NCI-H2171 treated with DMSO at 0.1 percent for 48 hours (cell line): ENCODE results near the gene GPATCH2.
"Not testable (repeated sequence)": the region's sequence is repeated elsewhere in the genome, so short reads cannot be mapped to it uniquely, and the experiment has no call there.

Experiments used
- DNase-seq: peaks from one replicate; lab custom pipeline; 2025; lab: John Stamatoyannopoulos, UW

GPATCH2 gene

DNA sequence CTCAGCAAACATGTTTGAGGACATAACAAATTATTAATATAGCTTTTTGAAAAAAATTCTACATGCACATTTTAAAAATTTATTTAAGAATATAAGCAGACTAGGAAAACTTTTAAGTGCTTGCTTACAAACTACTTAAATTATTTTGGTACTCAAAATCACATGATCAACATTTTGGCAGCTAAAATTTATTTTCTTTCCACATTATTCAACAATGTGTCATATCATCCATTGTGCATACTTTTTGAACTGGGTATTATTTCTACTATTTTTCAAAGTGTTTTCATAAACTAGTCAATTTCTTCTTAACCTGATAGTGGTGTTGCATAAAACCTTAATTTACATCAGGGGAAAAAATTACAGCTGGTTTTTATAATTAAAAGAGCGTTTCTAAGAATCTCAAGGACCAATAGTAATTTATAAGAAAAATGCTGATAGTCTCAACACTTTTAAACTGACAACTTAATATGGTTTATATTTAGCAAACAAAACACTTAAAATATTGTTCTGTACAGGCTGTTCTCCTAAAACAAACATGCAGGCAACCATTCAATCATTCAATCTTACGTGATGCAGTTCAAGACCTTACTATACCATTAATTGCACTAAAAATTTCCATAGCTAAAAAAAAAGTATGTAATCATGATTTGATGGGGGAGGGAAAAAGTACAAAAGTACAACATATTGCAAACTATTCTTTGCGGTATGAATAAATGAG, 105.0 kb downstream of the GPATCH2 start:
- peak; percentile 39 for DNase-seq

DNA sequence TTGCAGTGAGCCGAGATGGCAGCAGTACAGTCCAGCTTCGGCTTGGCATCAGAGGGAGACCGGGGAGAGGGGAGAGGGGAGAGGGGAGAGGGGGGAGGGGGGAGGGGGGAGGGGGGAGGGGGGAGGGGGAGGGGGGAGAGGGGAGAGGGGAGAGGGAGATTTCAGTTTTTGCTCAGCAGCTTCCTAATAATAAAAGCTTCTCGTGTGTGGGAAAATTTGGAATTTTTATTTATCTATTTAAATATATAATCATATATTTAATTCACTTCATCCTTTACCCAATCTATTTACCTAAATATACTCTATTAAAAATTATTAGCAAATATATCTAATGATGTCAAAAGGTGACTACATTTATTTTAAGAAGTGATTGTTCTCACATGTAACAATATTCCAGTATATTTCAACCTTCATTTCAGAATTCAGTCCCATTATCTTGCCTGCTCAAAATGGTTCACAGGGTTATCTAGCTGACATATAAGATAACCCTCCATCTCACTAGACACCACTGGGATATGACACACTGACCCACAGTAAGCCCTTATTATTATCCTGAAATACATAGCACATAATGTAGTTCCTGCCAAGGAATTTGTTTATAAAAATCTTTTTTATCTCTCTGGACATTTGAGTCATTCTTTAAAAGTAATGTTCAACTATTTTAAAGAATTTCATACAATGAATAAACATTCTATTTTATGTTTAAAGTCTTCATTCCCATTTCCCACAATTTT, 105.9 kb downstream of the GPATCH2 start:
- DNase-seq: no peak

DNA sequence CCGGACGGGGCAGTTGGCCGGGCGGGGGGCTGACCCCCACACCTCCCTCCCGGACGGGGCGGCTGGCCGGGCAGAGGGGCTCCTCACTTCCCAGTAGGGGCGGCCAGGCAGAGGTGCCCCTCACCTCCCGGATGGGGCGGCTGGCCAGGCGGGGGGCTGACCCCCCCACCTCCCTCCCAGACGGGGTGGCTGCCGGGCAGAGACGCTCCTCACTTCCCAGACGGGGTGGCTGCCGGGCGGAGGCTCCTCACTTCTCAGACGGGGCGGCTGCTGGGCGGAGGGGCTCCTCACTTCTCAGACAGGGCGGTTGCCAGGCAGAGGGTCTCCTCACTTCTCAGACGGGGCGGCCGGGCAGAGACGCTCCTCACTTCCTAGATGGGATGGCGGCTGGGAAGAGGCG, 107.0 kb downstream of the GPATCH2 start:
- DNase-seq: not testable (repeated sequence)

DNA sequence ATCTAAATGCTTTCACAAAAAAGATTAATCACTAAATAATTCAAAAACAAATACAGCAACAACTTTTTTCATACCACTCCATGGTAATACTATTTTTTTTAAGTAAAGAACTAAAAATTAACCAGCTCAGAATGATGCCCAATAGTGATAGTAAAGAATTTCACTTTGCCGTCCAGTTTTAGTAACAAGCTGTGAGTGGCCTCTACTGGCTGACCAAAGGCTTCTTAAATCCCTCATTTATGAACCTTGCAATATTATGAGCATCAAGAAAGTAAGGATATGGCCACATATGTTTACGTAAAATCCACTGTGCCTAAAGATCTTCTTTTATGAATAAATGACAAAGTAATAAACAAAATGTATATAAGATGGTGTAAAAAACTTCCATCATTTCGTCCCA, 108.6 kb downstream of the GPATCH2 start:
- DNase-seq: no peak

DNA sequence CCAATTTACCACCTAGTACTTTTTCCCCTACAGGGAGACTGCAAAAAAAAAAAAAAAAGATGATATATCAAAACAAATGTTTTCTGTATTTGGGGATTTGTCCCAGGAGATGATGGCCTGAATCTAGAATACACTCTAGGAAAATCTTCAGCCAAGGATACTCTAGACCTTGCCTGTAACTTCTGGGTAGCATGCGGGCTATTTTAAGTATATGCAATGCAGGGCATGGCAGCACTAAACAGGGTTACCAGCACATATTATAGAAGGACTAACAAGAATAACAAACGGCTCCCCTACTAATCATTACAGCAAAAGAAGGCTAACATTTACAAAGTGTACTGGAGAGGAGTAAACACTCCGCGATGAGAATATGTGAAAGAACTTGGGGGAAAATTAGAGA, 109.6 kb downstream of the GPATCH2 start:
- DNase-seq: no peak

DNA sequence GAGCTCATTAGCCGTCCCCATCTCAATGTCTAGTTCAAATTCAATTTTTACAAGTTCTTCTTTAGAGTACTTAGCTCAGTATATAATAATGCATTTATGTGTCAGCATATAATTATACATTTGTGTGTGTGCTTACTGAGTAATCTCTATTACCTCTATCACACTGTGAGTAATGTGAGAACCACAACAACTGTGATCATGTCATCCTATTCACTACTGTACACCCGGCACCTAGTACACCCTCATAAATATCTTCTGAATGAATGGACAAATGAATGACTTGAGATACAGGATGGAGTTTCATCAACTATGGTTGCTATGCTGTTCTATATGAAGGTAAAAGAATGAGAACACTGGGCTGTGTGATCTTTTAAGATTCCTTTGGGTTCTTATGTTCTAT, 124.0 kb downstream of the GPATCH2 start:
- peak; percentile 21 for DNase-seq

DNA sequence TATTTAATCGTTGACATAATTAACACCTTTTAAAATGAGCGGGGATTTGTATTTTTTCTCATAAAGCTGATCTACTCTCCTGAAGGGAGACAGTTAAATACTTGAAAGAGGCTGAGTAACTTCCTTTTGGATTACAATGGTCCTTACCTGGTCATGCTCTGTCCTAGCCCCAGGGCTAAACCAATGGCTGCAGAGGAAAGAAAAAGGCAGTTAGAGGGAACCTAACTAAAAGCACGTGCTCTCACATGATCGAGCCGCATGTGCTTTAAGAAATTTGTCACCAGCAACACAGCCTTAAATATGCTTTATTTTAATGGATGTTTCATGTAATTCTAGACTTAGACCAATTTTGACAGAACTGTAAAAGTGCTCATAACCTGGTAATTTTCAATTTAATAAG, 132.7 kb downstream of the GPATCH2 start:
- no peak for DNase-seq

DNA sequence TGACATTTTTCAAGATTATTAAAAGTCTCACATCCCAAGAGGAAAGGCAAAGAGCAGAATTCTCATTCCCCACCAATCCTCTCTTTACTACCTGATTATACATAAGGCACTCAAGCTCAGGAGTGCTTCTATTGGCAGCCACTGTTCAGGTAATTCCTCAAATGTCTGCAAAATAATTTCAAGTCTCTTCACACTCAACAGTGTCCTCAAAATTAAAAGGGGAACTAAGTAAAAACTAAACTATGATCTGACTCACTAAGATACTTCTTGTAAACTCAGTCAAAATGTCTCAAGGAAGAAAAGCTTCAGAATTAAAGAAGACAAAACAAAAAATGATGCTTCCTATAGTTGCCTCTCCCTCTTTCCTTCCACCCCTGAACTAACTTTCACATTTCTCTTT, 135.6 kb downstream of the GPATCH2 start:
- DNase-seq: no peak

DNA sequence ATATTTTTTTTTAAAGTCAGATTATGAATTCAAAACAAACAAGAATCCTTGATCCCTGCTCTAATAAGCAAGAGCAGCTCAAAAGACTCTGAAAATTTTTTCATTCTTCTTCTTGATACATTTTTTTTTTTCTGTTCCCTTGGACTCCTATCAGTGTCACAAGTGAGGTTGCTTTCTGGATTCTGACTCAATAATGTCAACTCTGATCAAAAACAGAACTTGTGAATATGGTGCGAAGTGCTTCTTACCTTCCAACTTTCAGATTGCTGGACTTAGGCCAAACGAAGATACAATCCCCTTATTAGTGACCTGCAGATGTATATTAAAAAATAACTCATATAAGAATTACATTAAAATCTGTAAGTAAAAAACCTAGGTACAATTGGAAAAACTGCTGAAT, 136.1 kb downstream of the GPATCH2 start:
- no peak for DNase-seq

DNA sequence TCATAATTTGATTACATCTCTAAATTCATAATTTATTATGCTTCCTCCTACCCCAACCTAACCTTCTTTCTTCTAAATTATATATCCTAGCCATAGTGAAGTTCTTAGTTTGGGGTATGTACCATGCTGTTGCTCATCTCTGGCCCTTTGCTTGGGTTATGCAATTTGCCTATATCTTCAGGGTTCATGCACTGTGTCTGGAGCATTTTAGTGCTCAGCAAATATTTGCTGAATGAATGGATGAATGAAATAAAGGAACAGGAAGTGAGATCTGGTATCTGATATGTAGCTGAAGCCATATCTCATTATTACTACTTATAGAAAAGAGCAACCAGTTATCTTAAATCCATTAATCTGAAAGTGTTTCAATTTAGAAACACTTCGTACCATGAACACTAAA, 137.6 kb downstream of the GPATCH2 start:
- DNase-seq: no peak

DNA sequence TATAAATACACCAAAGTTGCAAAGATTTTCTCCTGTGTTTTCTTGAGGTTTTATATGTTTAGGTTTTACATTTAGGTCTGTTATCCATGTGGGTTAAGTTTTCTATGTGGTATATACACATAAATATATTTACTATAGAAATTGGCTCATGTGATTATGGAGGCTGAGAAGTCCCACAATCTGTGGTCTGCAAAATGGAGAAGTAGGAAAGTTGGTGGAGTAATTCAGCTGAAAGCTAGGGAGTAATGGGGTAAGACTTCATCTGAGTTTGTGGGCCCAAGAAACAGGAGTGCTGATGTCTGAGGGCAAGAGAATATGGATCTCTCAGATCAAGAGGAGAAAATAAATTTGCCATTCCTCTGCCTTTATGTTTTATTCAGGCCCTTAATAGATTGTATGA, 146.0 kb downstream of the GPATCH2 start:
- DNase-seq: no peak

DNA sequence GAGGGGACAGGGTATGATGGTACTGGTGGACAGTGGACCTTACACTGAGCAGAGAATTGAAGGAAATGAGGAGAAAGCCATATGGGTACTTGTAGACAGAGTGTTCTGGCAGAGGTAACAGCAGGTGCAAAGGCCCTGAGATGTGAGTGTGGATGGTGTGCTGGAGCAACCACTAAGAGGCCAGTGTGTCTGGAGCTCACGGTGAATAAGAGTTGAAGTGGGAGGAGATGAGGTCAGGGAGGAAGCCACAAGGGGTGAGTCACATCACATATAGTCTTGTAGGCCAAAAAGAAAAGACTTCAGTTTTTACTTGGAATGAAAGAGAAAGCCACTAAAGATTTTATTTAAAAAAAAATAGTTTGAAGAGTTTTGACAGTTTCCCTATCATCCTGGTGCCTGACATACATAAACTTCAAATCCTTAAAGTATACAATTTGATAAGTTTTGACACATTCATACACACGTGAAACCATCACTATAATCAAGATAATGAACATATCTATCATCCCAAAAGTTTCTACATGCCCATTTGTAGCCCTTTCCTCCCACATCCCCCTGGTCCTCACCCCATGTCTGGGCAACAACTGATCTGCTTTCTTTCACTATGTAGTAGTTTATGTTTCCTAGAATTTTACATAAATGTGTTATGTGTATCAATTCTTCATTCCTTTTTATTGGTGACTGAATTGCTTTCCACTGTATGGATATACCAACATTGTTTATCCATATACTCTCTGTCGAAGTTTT, 148.4 kb downstream of the GPATCH2 start:
- DNase-seq: no peak

DNA sequence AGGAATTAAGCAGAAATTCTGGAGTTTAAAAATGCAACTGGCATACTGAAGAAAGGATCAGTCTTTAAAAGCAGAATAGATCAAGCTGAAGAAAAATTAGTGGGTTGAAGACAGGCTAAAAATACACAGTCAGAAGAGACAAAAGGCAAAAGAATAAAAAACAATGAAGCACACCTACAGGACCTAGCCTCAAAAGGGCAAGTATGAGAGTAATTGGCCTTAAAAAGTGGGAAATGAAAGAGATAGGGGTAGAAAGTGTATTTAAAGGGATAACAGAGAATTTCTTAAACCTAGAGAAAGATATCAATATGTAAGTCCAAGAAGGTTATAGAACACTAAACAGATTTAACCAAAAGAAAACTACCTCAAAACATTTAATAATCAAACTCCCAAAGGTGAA, 152.4 kb downstream of the GPATCH2 start:
- DNase-seq: no peak

DNA sequence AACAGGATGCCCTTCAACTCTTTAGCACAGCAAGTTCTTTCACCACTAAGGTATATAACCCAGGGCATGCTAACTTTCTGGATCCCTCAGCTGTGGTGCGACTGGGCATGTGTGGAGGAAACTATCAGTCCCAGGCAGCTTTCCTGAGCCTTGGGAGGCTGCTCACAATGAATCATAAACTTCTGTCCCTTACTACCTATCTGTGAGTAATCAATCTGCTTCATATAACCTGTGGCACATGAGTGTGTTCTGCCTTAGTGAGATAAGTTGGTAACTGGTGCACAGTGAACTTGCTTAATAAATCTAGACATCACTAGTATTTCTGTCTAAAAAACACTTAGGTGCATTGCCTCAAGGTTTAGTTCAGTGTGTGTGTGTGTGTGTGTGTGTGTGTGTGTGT, 158.0 kb downstream of the GPATCH2 start:
- no peak for DNase-seq

DNA sequence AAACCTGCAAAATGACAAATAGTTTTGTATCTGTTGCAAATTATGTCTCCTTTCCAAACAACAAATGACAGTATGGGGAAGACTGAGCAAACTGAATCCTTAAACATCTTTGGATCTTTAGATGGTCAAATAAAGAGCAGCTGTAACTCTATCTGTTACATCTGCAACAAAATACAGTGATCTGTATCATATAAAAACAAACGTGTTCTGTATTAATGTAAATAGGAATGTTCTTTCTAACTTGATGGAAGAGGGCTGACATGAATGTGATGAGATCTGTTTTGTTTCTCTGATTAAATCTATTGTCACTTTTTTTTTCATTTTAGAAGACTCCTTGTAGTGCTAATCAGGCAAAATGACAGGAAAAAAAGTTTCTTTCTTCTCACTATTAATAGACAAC, 159.5 kb downstream of the GPATCH2 start:
- DNase-seq: peak; percentile 11

DNA sequence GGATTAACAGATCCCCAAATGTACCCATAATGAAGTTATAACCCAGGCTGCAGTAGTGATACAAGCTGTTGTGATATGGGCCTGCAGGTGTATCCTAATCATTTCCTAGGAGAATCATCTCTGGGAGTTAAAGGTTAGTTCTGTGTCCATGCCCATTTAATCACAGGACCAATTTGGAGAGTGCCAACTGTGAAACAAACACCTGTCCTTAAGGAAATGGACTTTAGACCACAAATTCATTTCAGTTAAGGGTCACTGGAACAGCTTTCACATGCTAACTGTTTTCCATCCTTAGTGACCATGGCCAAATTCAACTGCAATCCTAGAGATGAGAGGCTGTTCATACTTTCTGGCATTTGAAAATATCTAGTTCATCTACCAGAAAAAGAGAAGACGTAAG, 160.9 kb downstream of the GPATCH2 start:
- no peak for DNase-seq

DNA sequence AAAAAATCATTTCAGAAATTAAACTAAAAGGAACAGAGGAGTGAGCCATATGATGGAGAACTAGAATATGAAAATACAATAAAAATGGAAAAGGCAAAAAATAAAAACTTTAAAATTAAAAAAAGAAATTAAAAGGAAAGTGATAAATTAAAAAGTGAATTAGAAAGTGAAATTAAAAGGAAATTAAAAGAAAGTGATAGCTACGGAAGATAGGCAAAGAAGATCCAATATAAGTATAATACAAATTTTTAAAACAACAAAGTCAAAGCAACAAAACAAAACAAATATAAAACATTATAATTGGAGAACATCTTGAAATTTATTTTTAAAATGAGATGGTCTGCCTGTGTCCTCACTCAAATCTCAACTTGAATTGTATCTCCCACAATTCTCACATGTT, 165.8 kb downstream of the GPATCH2 start:
- no peak for DNase-seq

DNA sequence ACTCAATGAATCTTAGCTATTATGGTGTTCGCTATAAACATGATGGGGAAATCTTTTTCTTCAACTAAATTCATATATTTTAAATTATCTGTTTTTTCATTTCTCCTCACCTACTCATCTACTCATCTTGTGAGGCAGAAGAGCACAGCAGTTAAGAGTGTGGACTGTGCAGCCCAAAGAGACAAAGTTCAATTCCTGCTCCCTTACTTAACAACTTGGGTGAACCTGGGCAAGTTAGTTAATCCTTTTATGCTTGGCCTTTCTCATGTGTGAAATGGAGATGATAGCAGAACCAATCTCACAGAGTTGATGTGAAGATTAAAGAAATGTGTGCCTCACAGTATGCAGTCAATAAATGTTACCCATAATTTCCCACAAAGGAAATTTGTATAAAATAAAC, 168.2 kb downstream of the GPATCH2 start:
- no peak for DNase-seq

DNA sequence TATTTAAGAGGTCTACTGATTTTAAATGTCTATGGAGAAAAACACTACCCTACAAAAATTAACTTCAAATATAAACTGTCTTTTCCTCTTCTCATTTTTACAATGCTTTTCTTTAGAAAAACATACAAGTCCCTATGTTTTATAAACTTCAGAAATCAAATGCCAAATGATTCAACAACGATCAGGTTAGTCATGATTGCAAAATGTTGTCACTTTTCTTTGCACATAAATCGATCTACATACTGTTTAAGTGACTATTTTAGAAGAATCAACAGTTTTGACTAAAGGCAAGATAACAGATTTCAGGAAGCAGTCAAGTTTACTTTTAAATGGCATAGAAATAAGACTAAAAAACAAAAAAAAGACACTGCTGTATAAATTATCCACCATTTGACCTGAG, 168.7 kb downstream of the GPATCH2 start:
- no peak for DNase-seq

DNA sequence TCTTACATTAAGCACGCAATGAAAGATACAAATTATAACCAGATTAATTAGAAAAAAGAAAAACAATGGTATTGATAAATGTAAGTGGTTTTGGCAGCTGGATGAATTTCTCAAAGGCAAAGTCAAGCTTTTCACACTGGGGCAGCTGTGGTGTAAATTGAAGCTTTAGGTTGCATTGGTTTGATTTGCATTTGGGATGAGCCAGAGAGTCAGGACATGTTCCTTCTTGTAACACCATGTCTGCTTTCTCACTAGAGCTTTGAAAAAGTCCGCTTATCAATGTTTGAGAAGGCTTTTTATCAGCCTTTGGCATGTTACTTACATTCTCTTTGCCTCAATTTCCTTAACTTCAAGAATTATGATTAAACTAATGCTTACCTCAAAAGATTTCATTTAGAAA, 173.9 kb downstream of the GPATCH2 start:
- peak; percentile 23 for DNase-seq

DNA sequence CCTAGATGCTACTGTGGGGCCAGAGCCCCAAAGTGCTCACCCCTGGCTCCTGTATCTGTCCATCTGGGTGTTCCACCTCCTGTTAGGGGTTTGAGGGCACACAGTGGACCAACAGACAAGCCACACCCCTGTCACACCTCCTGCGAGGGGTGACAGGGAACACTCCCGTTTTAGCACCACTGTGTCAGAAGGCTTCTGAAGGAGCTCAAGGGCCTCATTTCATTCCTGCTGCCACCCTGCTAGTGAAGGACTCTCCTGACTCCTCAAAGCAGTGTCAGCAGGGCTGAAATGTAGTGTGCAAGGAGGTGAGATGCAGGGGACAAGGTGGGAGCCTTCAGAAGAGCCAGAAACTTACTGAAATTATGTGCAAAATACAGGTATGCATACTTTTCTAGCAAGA, 174.6 kb downstream of the GPATCH2 start:
- no peak for DNase-seq

DNA sequence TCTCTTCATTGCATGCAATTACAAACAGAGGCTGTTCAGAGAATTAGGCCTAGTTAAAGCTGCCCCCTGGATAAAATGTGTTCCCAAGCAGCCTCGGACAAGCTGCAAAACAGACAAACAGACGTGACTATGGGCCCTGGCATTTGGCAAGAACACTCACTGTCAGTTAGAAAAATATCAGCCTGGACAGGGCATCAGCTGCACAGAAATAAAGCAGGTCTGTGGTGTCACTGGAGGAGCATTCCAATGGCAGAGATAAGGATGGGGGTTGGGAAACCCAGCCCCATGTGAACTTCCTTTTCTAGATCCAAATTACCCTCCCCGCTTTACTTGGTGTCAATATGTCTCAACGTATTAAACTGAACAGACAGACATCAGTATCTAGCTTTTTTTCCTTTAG, 177.1 kb downstream of the GPATCH2 start:
- DNase-seq: no peak

DNA sequence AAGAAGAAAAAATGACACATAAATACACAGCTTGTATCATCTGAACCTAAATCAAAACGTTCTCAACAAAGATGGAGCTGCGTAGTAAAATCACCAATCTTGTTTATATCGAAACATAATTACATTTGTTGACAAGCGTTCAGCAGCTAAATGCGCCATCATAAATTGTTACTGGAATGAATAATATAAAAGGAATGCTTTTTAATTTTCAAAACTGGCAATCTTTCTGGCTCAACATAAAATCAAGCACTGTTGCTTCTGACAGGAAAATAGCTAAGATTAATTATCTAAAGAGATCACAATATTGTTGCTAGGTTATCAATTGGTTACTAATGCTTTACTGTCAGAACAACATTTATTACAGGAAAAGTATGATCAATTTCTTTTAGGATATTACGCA, 181.5 kb downstream of the GPATCH2 start:
- no peak for DNase-seq
